ENCODE data around the gene SPTB.
"Not testable (repeated sequence)": the region's sequence is repeated elsewhere in the genome, so short reads cannot be mapped to it uniquely, and the experiment has no call there.

Gene SPTB

DNA sequence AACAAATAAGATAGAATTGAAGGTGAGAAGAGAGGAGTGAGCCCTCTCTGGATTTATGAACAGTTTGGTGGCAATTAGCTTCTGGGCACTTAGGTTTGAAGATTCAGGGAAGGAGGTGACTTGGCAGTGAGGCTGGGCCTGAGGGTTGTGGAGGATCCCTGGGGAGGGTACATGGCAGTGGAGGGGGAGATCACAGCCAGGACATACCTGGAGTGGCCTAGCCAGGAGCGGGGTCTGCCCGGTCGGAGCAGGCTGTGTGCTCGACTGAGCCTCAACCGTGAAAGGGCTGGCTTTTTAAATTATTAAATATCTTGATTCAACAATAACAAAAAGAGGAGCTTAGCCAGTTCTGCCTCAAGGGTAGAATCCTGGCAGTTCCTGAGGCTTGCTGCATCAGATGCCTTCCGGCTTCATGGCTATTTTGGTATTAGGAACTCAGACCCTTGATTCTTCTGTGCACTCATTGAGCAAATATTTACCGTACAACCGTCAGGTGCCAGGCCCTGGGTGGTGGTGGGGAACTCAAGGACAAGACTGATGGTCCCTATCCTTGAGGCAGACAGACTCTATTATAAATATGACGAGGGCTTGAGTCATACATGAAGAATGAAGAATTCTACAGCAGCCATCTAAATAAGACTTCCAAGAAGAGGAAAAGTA lies 73.4 kb downstream of the SPTB start:
- TF ChIP-seq, protein P1, sequence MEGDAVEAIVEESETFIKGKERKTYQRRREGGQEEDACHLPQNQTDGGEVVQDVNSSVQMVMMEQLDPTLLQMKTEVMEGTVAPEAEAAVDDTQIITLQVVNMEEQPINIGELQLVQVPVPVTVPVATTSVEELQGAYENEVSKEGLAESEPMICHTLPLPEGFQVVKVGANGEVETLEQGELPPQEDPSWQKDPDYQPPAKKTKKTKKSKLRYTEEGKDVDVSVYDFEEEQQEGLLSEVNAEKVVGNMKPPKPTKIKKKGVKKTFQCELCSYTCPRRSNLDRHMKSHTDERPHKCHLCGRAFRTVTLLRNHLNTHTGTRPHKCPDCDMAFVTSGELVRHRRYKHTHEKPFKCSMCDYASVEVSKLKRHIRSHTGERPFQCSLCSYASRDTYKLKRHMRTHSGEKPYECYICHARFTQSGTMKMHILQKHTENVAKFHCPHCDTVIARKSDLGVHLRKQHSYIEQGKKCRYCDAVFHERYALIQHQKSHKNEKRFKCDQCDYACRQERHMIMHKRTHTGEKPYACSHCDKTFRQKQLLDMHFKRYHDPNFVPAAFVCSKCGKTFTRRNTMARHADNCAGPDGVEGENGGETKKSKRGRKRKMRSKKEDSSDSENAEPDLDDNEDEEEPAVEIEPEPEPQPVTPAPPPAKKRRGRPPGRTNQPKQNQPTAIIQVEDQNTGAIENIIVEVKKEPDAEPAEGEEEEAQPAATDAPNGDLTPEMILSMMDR (IDR thresholded peaks at IDR 0.05; ENCODE audit: low read depth, low read length, missing control alignments): no peak
- in situ Hi-C loops (cut with HindIII; ENCODE audit: low sequenced_read_pairs): no loop called here
- no peak overlapping the region for H3K4me3 ChIP-seq (ENCODE audit: low read depth, low read length)
- DNase-seq (ENCODE audit: low read depth): peak; percentile 78

DNA sequence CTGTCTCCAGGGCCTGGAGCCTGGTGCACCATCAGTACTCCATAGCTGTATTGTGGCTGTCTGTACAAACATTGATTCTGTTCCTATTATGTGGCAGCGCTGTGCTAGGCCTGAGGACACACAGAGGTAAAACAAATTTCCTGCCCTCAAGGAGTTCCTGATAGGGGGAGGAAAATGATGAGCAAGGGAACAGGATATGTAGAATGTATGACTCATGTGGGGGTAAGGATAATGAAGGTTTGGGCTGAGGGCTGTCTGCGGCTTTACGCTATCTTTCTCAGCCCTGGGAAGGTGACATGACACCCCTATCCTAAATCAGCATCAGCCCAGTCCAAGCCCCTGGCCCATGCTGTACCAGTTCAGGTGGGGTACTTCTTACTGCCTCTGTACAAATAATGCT lies 74.1 kb downstream of the SPTB start:
- in situ Hi-C loops (cut with HindIII; ENCODE audit: low sequenced_read_pairs); DNase-seq (ENCODE audit: low read depth); H3K4me3 ChIP-seq (ENCODE audit: low read depth, low read length): not testable (repeated sequence)

DNA sequence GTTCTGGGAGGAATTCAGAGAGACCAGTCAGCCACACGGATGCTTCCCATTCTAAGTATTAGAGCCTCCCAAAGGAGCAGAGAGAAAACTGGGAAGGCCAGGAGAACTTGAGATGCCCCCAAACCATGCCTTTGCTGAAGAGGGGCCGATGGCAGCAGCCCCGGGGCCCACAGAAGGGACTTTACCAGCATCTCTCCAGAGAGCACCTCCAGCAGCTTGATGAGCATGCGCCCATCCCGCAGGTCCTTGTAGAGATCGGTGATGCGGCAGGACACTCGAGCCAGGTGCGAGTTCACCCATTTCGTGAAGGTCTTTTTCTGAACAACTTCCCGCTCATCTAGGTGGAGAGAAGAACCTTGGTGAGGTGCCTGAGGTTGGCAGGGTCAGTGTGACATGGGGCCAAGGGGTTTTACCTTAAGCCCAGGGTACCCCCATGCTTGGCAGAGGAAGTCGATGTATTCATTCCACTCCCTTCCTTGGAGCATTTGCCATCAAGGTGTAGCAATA lies 74.9 kb downstream of the SPTB start:
- TF ChIP-seq, protein P1 (IDR thresholded peaks at IDR 0.05; ENCODE audit: low read depth, low read length, missing control alignments): no peak
- no peak overlapping the region for H3K4me3 ChIP-seq (ENCODE audit: low read depth, low read length)
- DNase-seq (ENCODE audit: low read depth): no peak
- in situ Hi-C loops (cut with HindIII; ENCODE audit: low sequenced_read_pairs): no loop called here

DNA sequence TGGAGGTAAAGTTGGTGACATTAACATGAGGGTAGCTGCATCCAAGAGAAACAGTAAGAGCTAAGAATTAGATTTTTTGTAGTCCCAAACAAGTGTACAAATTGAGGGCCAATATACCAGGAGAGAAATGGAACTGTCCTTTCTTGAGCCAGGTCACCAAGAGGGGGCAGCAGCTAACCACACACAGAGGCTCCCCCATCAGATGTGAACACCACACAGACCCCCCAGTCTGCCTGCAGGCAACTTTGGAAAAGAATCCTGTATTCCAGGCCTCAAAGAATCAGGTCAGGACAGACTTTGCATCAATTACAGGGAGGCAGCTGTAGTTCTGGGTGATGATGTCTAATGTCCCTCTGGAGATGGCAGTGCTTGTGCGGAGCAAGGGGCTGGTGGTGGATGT lies 77.9 kb downstream of the SPTB start:
- TF ChIP-seq, protein P1 (IDR thresholded peaks at IDR 0.05; ENCODE audit: low read depth, low read length, missing control alignments): peak; percentile 55
- no peak overlapping the region for H3K4me3 ChIP-seq (ENCODE audit: low read depth, low read length)
- DNase-seq (ENCODE audit: low read depth): no peak
- in situ Hi-C loops (cut with HindIII; ENCODE audit: low sequenced_read_pairs): no loop called here

DNA sequence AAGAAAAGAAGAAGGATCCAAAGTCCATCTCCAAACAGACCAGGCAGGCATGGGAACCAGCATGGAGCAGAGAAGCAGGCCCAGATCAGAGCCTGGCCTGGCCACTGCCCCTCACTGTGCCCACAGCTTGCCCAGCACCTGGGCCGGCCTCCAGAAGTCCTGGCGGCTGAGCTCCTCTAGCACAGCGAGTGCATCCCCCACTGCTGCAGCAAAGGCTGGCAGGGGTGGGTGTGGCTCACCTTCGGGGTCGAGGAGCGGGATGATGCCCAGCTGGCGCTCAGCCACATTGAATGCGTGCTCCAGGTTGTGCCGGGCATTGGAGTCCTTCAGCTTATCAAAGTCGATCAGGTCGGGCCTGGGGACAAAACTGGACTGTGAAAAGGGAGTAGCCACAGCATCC lies 78.7 kb downstream of the SPTB start:
- TF ChIP-seq, protein P1 (IDR thresholded peaks at IDR 0.05; ENCODE audit: low read depth, low read length, missing control alignments): no peak
- no peak for DNase-seq (ENCODE audit: low read depth)
- no peak overlapping the region for H3K4me3 ChIP-seq (ENCODE audit: low read depth, low read length)
- in situ Hi-C loops (cut with HindIII; ENCODE audit: low sequenced_read_pairs): no loop called here

DNA sequence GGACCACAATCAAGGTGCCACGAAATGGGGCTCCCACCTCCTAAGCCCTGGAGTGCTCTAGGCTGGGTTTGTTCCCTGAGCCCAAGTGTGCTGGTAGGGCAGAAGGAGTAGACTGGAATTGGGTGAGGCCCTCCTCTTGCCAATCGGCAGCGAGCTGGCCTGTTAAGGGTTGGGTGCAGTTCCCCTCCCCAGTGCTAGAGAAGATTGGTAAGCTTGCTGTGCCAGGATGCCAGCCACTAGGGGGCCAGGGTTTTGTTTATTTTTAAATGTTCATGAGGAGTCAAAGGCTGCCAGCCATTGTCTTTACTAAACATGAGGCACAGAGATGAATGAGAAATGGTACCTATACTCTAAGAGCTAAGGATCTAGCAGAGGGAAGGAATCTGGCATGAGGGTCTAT lies 79.7 kb downstream of the SPTB start:
- no peak for DNase-seq (ENCODE audit: low read depth)
- no peak overlapping the region for H3K4me3 ChIP-seq (ENCODE audit: low read depth, low read length)
- in situ Hi-C loops (cut with HindIII; ENCODE audit: low sequenced_read_pairs): no loop called here
- TF ChIP-seq, protein P1 (IDR thresholded peaks at IDR 0.05; ENCODE audit: low read depth, low read length, missing control alignments): peak; percentile 44

DNA sequence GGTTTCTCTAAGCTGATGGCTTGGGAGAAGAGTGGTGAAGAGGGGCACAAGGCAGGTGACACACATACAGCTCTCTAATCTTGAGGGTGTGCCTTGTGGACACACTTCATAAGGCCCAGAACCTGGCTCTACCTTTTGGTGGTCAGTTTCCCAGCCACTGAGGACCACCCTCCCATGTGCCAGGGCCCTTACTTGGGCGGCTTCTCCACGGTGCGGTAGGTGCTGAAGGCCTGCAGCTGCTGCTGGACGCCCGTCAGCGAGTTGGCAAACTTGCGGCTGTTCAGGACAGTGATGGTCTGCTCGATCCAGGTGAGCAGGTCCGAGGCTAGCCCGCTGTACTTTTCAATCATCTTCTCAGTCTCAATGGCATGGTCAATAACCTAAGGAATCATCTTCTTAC lies 80.2 kb downstream of the SPTB start:
- in situ Hi-C loops (cut with HindIII; ENCODE audit: low sequenced_read_pairs): no loop called here
- TF ChIP-seq, protein P1 (IDR thresholded peaks at IDR 0.05; ENCODE audit: low read depth, low read length, missing control alignments): no peak
- DNase-seq (ENCODE audit: low read depth): no peak
- H3K4me3 ChIP-seq (ENCODE audit: low read depth, low read length): no peak overlapping the region
